IPS DF 4.7 (cell line): Measurements from ENCODE around the gene AMIGO3.
"Not testable (repeated sequence)": the region's sequence is repeated elsewhere in the genome, so short reads cannot be mapped to it uniquely, and the experiment has no call there.

ENCODE experiments used
- DNase-seq: peaks from one replicate; pipeline ENCODE4 v3.0.0-alpha.2; 2013; ENCODE audit warnings: low spot score; ENCODE audit errors: extremely low read depth

AMIGO3 gene

GRCh38 chr3:49719214-49719884 lies at the start of gene AMIGO3:
Gene AMIGO3, minus strand, starts transcription at chr3:49719684. Its CDS starts 219 bp downstream, at chr3:49719465.
- no peak for DNase-seq

- no peak for DNase-seq
Measured at GRCh38 chr3:49763981-49764380, 44.5 kb upstream of the AMIGO3 start.

- no peak for DNase-seq
Measured at GRCh38 chr3:49761661-49762060, 42.2 kb upstream of the AMIGO3 start.

GRCh38 chr3:49759226-49759625 lies 39.7 kb upstream of the AMIGO3 start:
- DNase-seq, result no peak

GRCh38 chr3:49757197-49757596 lies 37.7 kb upstream of the AMIGO3 start:
- DNase-seq, result no peak

GRCh38 chr3:49756036-49756435 lies 36.6 kb upstream of the AMIGO3 start:
- no peak for DNase-seq

GRCh38 chr3:49754536-49754935 lies 35.1 kb upstream of the AMIGO3 start:
- no peak for DNase-seq

- no peak for DNase-seq
Measured at GRCh38 chr3:49751501-49751900, 32.0 kb upstream of the AMIGO3 start.

GRCh38 chr3:49750056-49750455 lies 30.6 kb upstream of the AMIGO3 start:
- no peak for DNase-seq

- DNase-seq, result not testable (repeated sequence)
Measured at GRCh38 chr3:49748874-49749273, 29.4 kb upstream of the AMIGO3 start.

- no peak for DNase-seq
Measured at GRCh38 chr3:49747792-49748480, 28.5 kb upstream of the AMIGO3 start.

GRCh38 chr3:49745986-49746385 lies 26.5 kb upstream of the AMIGO3 start:
- DNase-seq, result no peak

GRCh38 chr3:49740427-49740826 lies 20.9 kb upstream of the AMIGO3 start:
- DNase-seq, result no peak

- no peak for DNase-seq
Measured at GRCh38 chr3:49738067-49738713, 18.7 kb upstream of the AMIGO3 start.

GRCh38 chr3:49734752-49735151 lies 15.3 kb upstream of the AMIGO3 start:
- DNase-seq, result no peak

- DNase-seq, result no peak
Measured at GRCh38 chr3:49733551-49733950, 14.1 kb upstream of the AMIGO3 start.

GRCh38 chr3:49732597-49732996 lies 13.1 kb upstream of the AMIGO3 start:
- DNase-seq, result no peak

- no peak for DNase-seq
Measured at GRCh38 chr3:49729966-49730609, 10.6 kb upstream of the AMIGO3 start.

- no peak for DNase-seq
Measured at GRCh38 chr3:49727924-49728361, 8.5 kb upstream of the AMIGO3 start.

- DNase-seq, result no peak
Measured at GRCh38 chr3:49727154-49727923, 7.9 kb upstream of the AMIGO3 start.
